OCI-LY7 (cell line): ENCODE measurements around the gene AAGAB. TPM values are rescaled to one million over a fixed set of nuclear protein-coding genes. Genes with fewer than 3 reads are reported as not detected.

Source experiments
- BruUV-seq: library from RNA; stranded (reverse); fragments of 400-500 nt; replicated peaks from 2 replicates; lab custom pipeline; 2021; lab: Mats Ljungman, UMichigan
- CTCF ChIA-PET: fragments of 300-600 bp; sonication (Branson Sonifier 250); formaldehyde crosslinking; loops from one replicate; lab custom pipeline; 2022; ENCODE audit warnings: antibody characterized with exemption; ENCODE audit not compliant: unreplicated experiment; lab: Charles Lee
- POLR2A ChIA-PET: fragments of 300-600 bp; sonication (Branson Sonifier 250); formaldehyde crosslinking; loops from one replicate; lab custom pipeline; 2022; ENCODE audit warnings: antibody characterized with exemption; lab: Charles Lee
- DNase-seq: peaks from one replicate; pipeline ENCODE4 v3.0.0-alpha.2; 2015; ENCODE audit warnings: low spot score
- H2AFZ ChIP-seq: fragments of 200-600 bp; sonication (generic), shearing (Covaris generic); 2 replicates; pipeline ENCODE4 v1.6.1; 2014; ENCODE audit warnings: mild to moderate bottlenecking, antibody characterized with exemption, low read length, moderate library complexity
- H3K27ac ChIP-seq: fragments of 200-600 bp; sonication (generic); 2 replicates; pipeline ENCODE4 v1.5.1; 2014; ENCODE audit warnings: mixed run types, low read depth, mild to moderate bottlenecking, moderate library complexity, low read length, inconsistent platforms; ENCODE audit not compliant: poor library complexity, severe bottlenecking
- H3K36me3 ChIP-seq: fragments of 200-600 bp; sonication (generic); 2 replicates; pipeline ENCODE4 v1.6.1; 2014; ENCODE audit warnings: mild to moderate bottlenecking, antibody characterized with exemption, low read length, moderate library complexity, mixed read lengths; ENCODE audit not compliant: insufficient read depth
- H3K4me1 ChIP-seq: fragments of 200-600 bp; sonication (generic); 2 replicates; pipeline ENCODE4 v1.5.1; 2014; ENCODE audit warnings: mild to moderate bottlenecking, low read length; ENCODE audit not compliant: insufficient read depth, poor library complexity, severe bottlenecking
- H3K4me2 ChIP-seq: fragments of 200-600 bp; sonication (generic); 2 replicates; pipeline ENCODE4 v1.6.1; 2014; ENCODE audit warnings: mild to moderate bottlenecking, low read length
- H3K4me3 ChIP-seq: fragments of 200-600 bp; sonication (generic); 2 replicates; pipeline ENCODE4 v1.5.1; 2014; ENCODE audit warnings: mild to moderate bottlenecking, low read depth, low read length; ENCODE audit not compliant: poor library complexity, severe bottlenecking
- H3K79me2 ChIP-seq: fragments of 200-600 bp; sonication (generic); 2 replicates; pipeline ENCODE4 v1.6.1; 2016; ENCODE audit warnings: low read depth, mild to moderate bottlenecking, low read length, moderate library complexity, mixed read lengths; ENCODE audit not compliant: insufficient read depth
- H3K9me2 ChIP-seq: fragments of 200-600 bp; sonication (generic); 2 replicates; pipeline ENCODE4 v1.6.1; 2016; ENCODE audit warnings: mild to moderate bottlenecking, low read length, mixed read lengths; ENCODE audit not compliant: insufficient read depth
- H3K9me3 ChIP-seq: fragments of 200-600 bp; sonication (generic); 2 replicates; pipeline ENCODE4 v1.6.1; 2014; ENCODE audit warnings: mild to moderate bottlenecking, mixed run types, low read length, mixed read lengths
- H4K20me1 ChIP-seq: fragments of 200-600 bp; sonication (generic); 2 replicates; pipeline ENCODE4 v1.6.1; 2014; ENCODE audit warnings: mild to moderate bottlenecking, antibody characterized with exemption, low read length, moderate library complexity, mixed read lengths; ENCODE audit not compliant: insufficient read depth
- CTCF ChIP-seq: fragments of 200-600 bp; sonication (generic); conservative IDR thresholded peaks from 2 replicates; pipeline ENCODE4 v1.5.1; 2014; ENCODE audit warnings: mild to moderate bottlenecking, antibody characterized with exemption, low read length, moderate library complexity, mixed read lengths
- EZH2phosphoT487 ChIP-seq: fragments of 200-600 bp; sonication (generic); IDR thresholded peaks from 2 replicates; pipeline ENCODE4 v1.6.1; 2018; ENCODE audit warnings: low read depth, borderline replicate concordance, mild to moderate bottlenecking, mixed run types, antibody characterized with exemption, low read length, moderate library complexity, mixed read lengths
- intact Hi-C: fragments of 100-400 bp; cut with micrococcal nuclease; formaldehyde crosslinking; loops from one replicate; pipeline ENCODE4 v1.10.0; 2022; ENCODE audit not compliant: unreplicated experiment
- total RNA-seq, 2 experiments: library from RNA; depleted of rRNA in 1 of 2; stranded (reverse); fragments of >200 nt in 1 of 2; shearing (Covaris generic) in 1 of 2; gene quantifications; 2 replicates each; pipeline ENCODE4 v1.2.3, GENCODE V29; 2014 to 2022

Gene AAGAB
- total RNA-seq, 2 experiments from 2014 or later: 31.0 to 39.9 TPM

DNA sequence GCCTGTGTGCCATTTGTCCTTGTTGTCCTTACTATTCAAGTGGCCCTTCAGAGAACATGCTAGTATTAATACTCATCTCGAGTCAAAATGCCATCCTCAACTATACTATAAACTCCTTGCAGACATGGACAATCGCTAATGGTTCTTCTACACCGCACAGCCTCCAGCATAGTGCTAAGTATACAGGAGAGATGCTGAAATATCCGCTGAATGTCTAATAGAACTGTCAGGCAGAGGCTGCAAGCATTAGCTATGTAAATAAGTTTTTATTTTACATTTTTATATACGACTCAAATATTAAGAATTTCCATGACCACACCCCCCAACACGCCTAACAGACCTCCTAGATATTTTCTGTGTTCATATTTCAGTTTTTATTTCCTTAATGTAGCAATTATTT, 39.4 kb downstream of the AAGAB start:
- H3K4me3 ChIP-seq: no peak overlapping the region
- no peaks in the 10 kb centered on the region for H3K79me2 ChIP-seq
- no peaks in the 10 kb centered on the region for H3K9me2 ChIP-seq
- no peak overlapping the region for H3K27ac ChIP-seq
- DNase-seq: no peak
- POLR2A ChIA-PET: no interaction called here
- H3K9me3 ChIP-seq: no peaks in the 10 kb centered on the region
- H3K4me1 ChIP-seq: no peaks in the 10 kb centered on the region
- peaks cover 32% of the 10 kb centered on the region for H3K36me3 ChIP-seq
- intact Hi-C loops: no loop called here
- CTCF ChIA-PET: no interaction called here
- no peak overlapping the region for H3K4me2 ChIP-seq
- H2AFZ ChIP-seq: no peak overlapping the region
- no peaks in the 10 kb centered on the region for H4K20me1 ChIP-seq
- TF ChIP-seq CTCF: no peak
- TF ChIP-seq EZH2phosphoT487: no peak
- no TSS peak for BruUV-seq

GRCh38 chr15:67212684-67213367, 41.6 kb downstream of the AAGAB start:
- no peak for TF ChIP-seq CTCF
- POLR2A ChIA-PET: no interaction called here
- CTCF ChIA-PET: no interaction called here
- Histone ChIP-seq H3K79me2 (no peaks in the 10 kb centered on the region), H3K4me1 (peaks cover 4% of the 10 kb centered on the region), H3K4me2 (no peak overlapping the region), H3K9me3 (no peaks in the 10 kb centered on the region), H3K27ac (no peak overlapping the region), H2AFZ (no peak overlapping the region), H4K20me1 (no peaks in the 10 kb centered on the region), H3K4me3 (no peak overlapping the region), H3K36me3 (peaks cover 28% of the 10 kb centered on the region), H3K9me2 (no peaks in the 10 kb centered on the region)
- intact Hi-C loops: no loop called here
- DNase-seq: no peak
- no TSS peak for BruUV-seq

- Histone ChIP-seq H3K36me3 (peaks cover 31% of the 10 kb centered on the region), H3K79me2 (no peaks in the 10 kb centered on the region), H4K20me1 (no peaks in the 10 kb centered on the region), H2AFZ (no peak overlapping the region), H3K4me3 (no peak overlapping the region), H3K4me2 (no peak overlapping the region), H3K4me1 (peaks cover 4% of the 10 kb centered on the region), H3K9me3 (no peaks in the 10 kb centered on the region), H3K9me2 (no peaks in the 10 kb centered on the region), H3K27ac (no peak overlapping the region)
- no peak for TF ChIP-seq CTCF
- no peak for TF ChIP-seq EZH2phosphoT487
- intact Hi-C loops: no loop called here
- ChIA-PET POLR2A (interaction anchor here (0.7 kb wide), 1 partner anchor 8 kb away, joined by 3 read pairs; no protein-coding TSS in a partner anchor), CTCF (no interaction called here)
- no TSS peak for BruUV-seq
- no peak for DNase-seq
Measured at GRCh38 chr15:67210555-67211168, 43.8 kb downstream of the AAGAB start.
